GM18511 (cell line): Measurements from ENCODE around the gene ATOH7.

Source experiments
- ATAC-seq: cut with Tn5 transposase; IDR thresholded peaks from one replicate; pipeline ENCODE4 v1.9.1; 2021; ENCODE audit warnings: mild to moderate bottlenecking, moderate library complexity; ENCODE audit not compliant: unreplicated experiment

The ATOH7 gene

DNA sequence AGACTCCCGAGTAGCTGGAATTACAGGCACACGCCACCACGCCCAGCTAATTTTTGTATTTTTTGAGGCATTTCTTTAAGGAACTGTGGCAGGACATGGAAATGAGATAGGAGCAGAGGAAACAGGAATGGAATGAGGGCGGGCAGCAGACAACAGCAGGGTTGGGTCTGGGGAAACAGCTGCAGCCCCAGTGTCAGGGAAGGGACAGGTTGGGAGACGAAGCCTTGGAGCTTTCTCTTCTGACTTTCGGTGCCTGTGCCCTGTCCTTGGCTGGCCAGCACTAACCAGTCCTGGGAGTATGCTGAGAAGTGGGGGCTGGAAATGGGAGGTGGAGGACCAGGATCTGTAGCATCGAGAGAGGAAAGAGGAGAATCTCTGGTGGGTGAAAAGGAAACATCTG lies 47.4 kb downstream of the ATOH7 start:
- no peak for ATAC-seq
